Heart left ventricle (tissue), 13 donors: ENCODE measurements around the gene BLACAT1.

Source experiments
- POLR2A ChIP-seq, 2 donors: fragments of 450-650 bp; IDR thresholded peaks; one replicate each; pipeline ENCODE4 v1.6.1; 2017; ENCODE audit warnings: antibody characterized with exemption in 2 of 2, mild to moderate bottlenecking in 2 of 2, moderate library complexity in 2 of 2
- TF ChIP-seq, protein P1 (sequence below), 12 donors: fragments of 200-600 bp; sonication (generic) in 4 of 12; IDR thresholded peaks; one replicate each; pipeline versions ENCODE4 v1.5.0 to v1.8.0; 2018 to 2022; ENCODE audit warnings: antibody characterized with exemption in 12 of 12, mild to moderate bottlenecking in 5 of 12
- donor health status: ischemic (EF 13 %, LVEDD 7.1; RV severe dilation, severe dysfunction).
- donor health status: DM: no; HTN: yes; CAD: no.
- donor health status: DM: no; HTN: no; CAD: no.
- donor health status: ischemic (EF 25% LVEDD 6.9; RV normal size, moderate dysfunction).
- donor health status: ischemic (EF 25% LVEDD 5.7; RV mildly dilated, moderate dysfunction).
- donor health status: ischemic (EF 35%, LVEDD 5.7; RV mildly dilated, moderate dysfunction).
- donor health status: nonischemic (EF 11% LVEDD 7.7; RV severe dilation, severe dysfunction).
- donor health status: DM: yes; HTN: yes; CAD: no.
- donor health status: PGD.
- donor health status: ischemic (EF 29% LVEDD 5.4; RV normal size, mild dysfunction).
- donor health status: nonischemic (EF 23%, LVEDD 6.1; RV moderate dilation, normal function).

DNA sequence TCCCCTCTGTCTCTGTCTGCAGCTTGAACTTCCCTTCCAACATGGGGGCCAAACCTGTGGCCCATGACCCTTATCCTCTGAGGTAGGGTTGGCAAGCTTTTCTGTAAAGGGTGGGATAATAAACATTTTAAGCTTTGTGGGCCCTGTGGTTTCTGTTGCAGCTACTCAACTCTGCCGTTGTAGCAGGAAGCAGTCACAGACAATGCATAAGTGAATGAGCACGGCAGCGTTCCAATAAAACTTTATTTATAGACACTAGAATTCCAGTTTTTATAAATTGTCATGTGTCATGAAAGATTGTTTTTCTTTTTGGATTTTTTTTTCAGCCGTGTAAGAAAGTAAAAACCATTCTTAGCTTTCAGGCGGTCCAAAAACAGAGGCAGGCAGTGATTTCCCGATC lies 30.4 kb upstream of the BLACAT1 start:
- TF ChIP-seq, protein P1, sequence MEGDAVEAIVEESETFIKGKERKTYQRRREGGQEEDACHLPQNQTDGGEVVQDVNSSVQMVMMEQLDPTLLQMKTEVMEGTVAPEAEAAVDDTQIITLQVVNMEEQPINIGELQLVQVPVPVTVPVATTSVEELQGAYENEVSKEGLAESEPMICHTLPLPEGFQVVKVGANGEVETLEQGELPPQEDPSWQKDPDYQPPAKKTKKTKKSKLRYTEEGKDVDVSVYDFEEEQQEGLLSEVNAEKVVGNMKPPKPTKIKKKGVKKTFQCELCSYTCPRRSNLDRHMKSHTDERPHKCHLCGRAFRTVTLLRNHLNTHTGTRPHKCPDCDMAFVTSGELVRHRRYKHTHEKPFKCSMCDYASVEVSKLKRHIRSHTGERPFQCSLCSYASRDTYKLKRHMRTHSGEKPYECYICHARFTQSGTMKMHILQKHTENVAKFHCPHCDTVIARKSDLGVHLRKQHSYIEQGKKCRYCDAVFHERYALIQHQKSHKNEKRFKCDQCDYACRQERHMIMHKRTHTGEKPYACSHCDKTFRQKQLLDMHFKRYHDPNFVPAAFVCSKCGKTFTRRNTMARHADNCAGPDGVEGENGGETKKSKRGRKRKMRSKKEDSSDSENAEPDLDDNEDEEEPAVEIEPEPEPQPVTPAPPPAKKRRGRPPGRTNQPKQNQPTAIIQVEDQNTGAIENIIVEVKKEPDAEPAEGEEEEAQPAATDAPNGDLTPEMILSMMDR (IDR thresholded peaks at IDR 0.05): no peak
- TF ChIP-seq POLR2A (IDR thresholded peaks at IDR 0.05): no peak
